Stimulated activated memory B cell treated with anti-CD40 and anti-IgM and Interleukin-4, amounts not matched to agents 10 μg/mL and 1 μg/mL and 100 μg/mL, for 72 hours (primary cell): ENCODE data around the gene DDIAS.
A peak's percentile ranks its signal among the peaks of the same experiment; 100 is the strongest.
"Not testable (repeated sequence)": the region's sequence is repeated elsewhere in the genome, so short reads cannot be mapped to it uniquely, and the experiment has no call there.

Source experiments
- ATAC-seq: fragments of 150-1000 bp; cut with Tn5 transposase; 2 replicates; pipeline ENCODE4 v1.10.0; 2021
- H3K27ac Mint-ChIP-seq: one replicate; pipeline ENCODE4 v1.8.0; 2022; ENCODE audit warnings: mild to moderate bottlenecking, mixed read lengths
- H3K27me3 Mint-ChIP-seq: one replicate; pipeline ENCODE4 v1.8.0; 2022; ENCODE audit warnings: mixed read lengths
- H3K36me3 Mint-ChIP-seq: one replicate; pipeline ENCODE4 v1.8.0; 2022; ENCODE audit warnings: mixed read lengths
- H3K4me1 Mint-ChIP-seq: one replicate; pipeline ENCODE4 v1.8.0; 2022; ENCODE audit warnings: mixed read lengths
- H3K4me3 Mint-ChIP-seq: one replicate; pipeline ENCODE4 v1.8.0; 2022; ENCODE audit warnings: mild to moderate bottlenecking, moderate library complexity, mixed read lengths
- H3K9me3 Mint-ChIP-seq: one replicate; pipeline ENCODE4 v1.8.0; 2022; ENCODE audit warnings: mixed read lengths

The DDIAS gene

GRCh38 chr11:82959987-82960778, 58.6 kb downstream of the DDIAS start:
- Mint-ChIP-seq H3K27me3 (no peaks in the 10 kb centered on the region), H3K27ac (peak overlapping the region; percentile 70), H3K4me3 (peak overlapping the region; percentile 46), H3K9me3 (peaks cover 6% of the 10 kb centered on the region), H3K36me3 (peaks cover 16% of the 10 kb centered on the region), H3K4me1 (peaks cover 48% of the 10 kb centered on the region)
- ATAC-seq: peak; percentile 84

- peaks cover 12% of the 10 kb centered on the region for H3K36me3 Mint-ChIP-seq
- H3K27me3 Mint-ChIP-seq: no peaks in the 10 kb centered on the region
- H3K4me3 Mint-ChIP-seq: peak overlapping the region; percentile 46
- peaks cover 6% of the 10 kb centered on the region for H3K9me3 Mint-ChIP-seq
- peaks cover 42% of the 10 kb centered on the region for H3K4me1 Mint-ChIP-seq
- ATAC-seq: no peak
- peak overlapping the region; percentile 70 for H3K27ac Mint-ChIP-seq
Measured at GRCh38 chr11:82960779-82961143, 59.2 kb downstream of the DDIAS start.

- H3K4me3 Mint-ChIP-seq, H3K27ac Mint-ChIP-seq, H3K27me3 Mint-ChIP-seq, H3K9me3 Mint-ChIP-seq, H3K36me3 Mint-ChIP-seq, ATAC-seq: not testable (repeated sequence)
- H3K4me1 Mint-ChIP-seq: peaks cover 29% of the 10 kb centered on the region
Measured at GRCh38 chr11:82962021-82962420, 60.5 kb downstream of the DDIAS start.

- Mint-ChIP-seq H3K9me3 (peaks cover 6% of the 10 kb centered on the region), H3K27me3 (no peaks in the 10 kb centered on the region), H3K4me3 (no peak overlapping the region), H3K27ac (no peak overlapping the region), H3K4me1 (peaks cover 34% of the 10 kb centered on the region), H3K36me3 (peaks cover 9% of the 10 kb centered on the region)
- ATAC-seq: no peak
Measured at GRCh38 chr11:82967381-82967780, 65.8 kb downstream of the DDIAS start.

- Mint-ChIP-seq H3K9me3 (peaks cover 4% of the 10 kb centered on the region), H3K36me3 (peaks cover 10% of the 10 kb centered on the region), H3K27me3 (no peaks in the 10 kb centered on the region), H3K4me1 (peaks cover 43% of the 10 kb centered on the region), H3K4me3 (no peak overlapping the region), H3K27ac (peak overlapping the region; percentile 36)
- peak; percentile 91 for ATAC-seq
Measured at GRCh38 chr11:82969811-82970210, 68.3 kb downstream of the DDIAS start.

- not testable (repeated sequence) for H3K36me3 Mint-ChIP-seq, H3K4me3 Mint-ChIP-seq, H3K27me3 Mint-ChIP-seq, H3K9me3 Mint-ChIP-seq, ATAC-seq
- H3K27ac Mint-ChIP-seq: peak overlapping the region; percentile 36
- H3K4me1 Mint-ChIP-seq: peaks cover 45% of the 10 kb centered on the region
Measured at GRCh38 chr11:82970507-82971083, 69.1 kb downstream of the DDIAS start.

GRCh38 chr11:82971519-82971946, 70.0 kb downstream of the DDIAS start:
- Mint-ChIP-seq H3K4me1 (peaks cover 54% of the 10 kb centered on the region), H3K4me3 (peak overlapping the region; percentile 62), H3K36me3 (peaks cover 14% of the 10 kb centered on the region), H3K27ac (peak overlapping the region; percentile 53)
- not testable (repeated sequence) for H3K27me3 Mint-ChIP-seq, H3K9me3 Mint-ChIP-seq
- peak; percentile 68 for ATAC-seq

- no peaks in the 10 kb centered on the region for H3K27me3 Mint-ChIP-seq
- H3K27ac Mint-ChIP-seq: peak overlapping the region; percentile 53
- peaks cover 60% of the 10 kb centered on the region for H3K4me1 Mint-ChIP-seq
- peaks cover 15% of the 10 kb centered on the region for H3K36me3 Mint-ChIP-seq
- peak overlapping the region; percentile 62 for H3K4me3 Mint-ChIP-seq
- peaks cover 4% of the 10 kb centered on the region for H3K9me3 Mint-ChIP-seq
- no peak for ATAC-seq
Measured at GRCh38 chr11:82972103-82972502, 70.6 kb downstream of the DDIAS start.

GRCh38 chr11:82974135-82974534, 72.6 kb downstream of the DDIAS start:
- no peaks in the 10 kb centered on the region for H3K9me3 Mint-ChIP-seq
- H3K36me3 Mint-ChIP-seq: peaks cover 27% of the 10 kb centered on the region
- no peak for ATAC-seq
- no peak overlapping the region for H3K27ac Mint-ChIP-seq
- no peak overlapping the region for H3K4me3 Mint-ChIP-seq
- H3K27me3 Mint-ChIP-seq: no peaks in the 10 kb centered on the region
- H3K4me1 Mint-ChIP-seq: peaks cover 72% of the 10 kb centered on the region

- Mint-ChIP-seq H3K36me3 (peaks cover 33% of the 10 kb centered on the region), H3K4me1 (peaks cover 72% of the 10 kb centered on the region), H3K27me3 (no peaks in the 10 kb centered on the region), H3K27ac (no peak overlapping the region), H3K9me3 (no peaks in the 10 kb centered on the region), H3K4me3 (no peak overlapping the region)
- no peak for ATAC-seq
Measured at GRCh38 chr11:82974851-82975250, 73.3 kb downstream of the DDIAS start.

GRCh38 chr11:82975882-82976281, 74.3 kb downstream of the DDIAS start:
- Mint-ChIP-seq H3K36me3 (peaks cover 39% of the 10 kb centered on the region), H3K4me1 (peaks cover 75% of the 10 kb centered on the region)
- no peak for ATAC-seq

GRCh38 chr11:82976786-82977185, 75.2 kb downstream of the DDIAS start:
- Mint-ChIP-seq H3K27me3 (no peaks in the 10 kb centered on the region), H3K36me3 (peaks cover 47% of the 10 kb centered on the region), H3K27ac (peak overlapping the region; percentile 53), H3K4me1 (peaks cover 75% of the 10 kb centered on the region), H3K4me3 (no peak overlapping the region), H3K9me3 (no peaks in the 10 kb centered on the region)
- ATAC-seq: peak; percentile 57

More at GRCh38 chr11:82975882-82976281, 74.3 kb downstream of the DDIAS start:
- peak overlapping the region; percentile 53 for H3K27ac Mint-ChIP-seq
- no peaks in the 10 kb centered on the region for H3K9me3 Mint-ChIP-seq
- no peak overlapping the region for H3K4me3 Mint-ChIP-seq
- no peaks in the 10 kb centered on the region for H3K27me3 Mint-ChIP-seq

- peak; percentile 73 for ATAC-seq
- no peaks in the 10 kb centered on the region for H3K9me3 Mint-ChIP-seq
- peak overlapping the region; percentile 33 for H3K4me3 Mint-ChIP-seq
- peaks cover 60% of the 10 kb centered on the region for H3K4me1 Mint-ChIP-seq
- H3K27me3 Mint-ChIP-seq: no peaks in the 10 kb centered on the region
- peak overlapping the region; percentile 42 for H3K27ac Mint-ChIP-seq
- peaks cover 59% of the 10 kb centered on the region for H3K36me3 Mint-ChIP-seq
Measured at GRCh38 chr11:82978422-82979099, 77.0 kb downstream of the DDIAS start.

- no peaks in the 10 kb centered on the region for H3K9me3 Mint-ChIP-seq
- H3K36me3 Mint-ChIP-seq: peaks cover 63% of the 10 kb centered on the region
- no peak overlapping the region for H3K4me3 Mint-ChIP-seq
- ATAC-seq: no peak
- no peaks in the 10 kb centered on the region for H3K27me3 Mint-ChIP-seq
- H3K4me1 Mint-ChIP-seq: peaks cover 53% of the 10 kb centered on the region
- H3K27ac Mint-ChIP-seq: peak overlapping the region; percentile 60
Measured at GRCh38 chr11:82979824-82980223, 78.3 kb downstream of the DDIAS start.

- H3K36me3 Mint-ChIP-seq: peaks cover 65% of the 10 kb centered on the region
Measured at GRCh38 chr11:82980292-82980691, 78.8 kb downstream of the DDIAS start.

More at GRCh38 chr11:82980292-82980691, 78.8 kb downstream of the DDIAS start:
- no peak for ATAC-seq
- Mint-ChIP-seq H3K27ac (no peak overlapping the region), H3K4me3 (no peak overlapping the region), H3K27me3 (no peaks in the 10 kb centered on the region), H3K4me1 (peaks cover 53% of the 10 kb centered on the region), H3K9me3 (no peaks in the 10 kb centered on the region)
